HG02798 (cell line): ENCODE measurements around the gene CDC42EP5.

Experiments used
- ATAC-seq: cut with Tn5 transposase; IDR thresholded peaks from one replicate; pipeline ENCODE4 v1.9.1; 2021; ENCODE audit warnings: mild to moderate bottlenecking; ENCODE audit not compliant: unreplicated experiment, poor library complexity

CDC42EP5 gene

GRCh38 chr19:54429545-54430227, 43.4 kb downstream of the CDC42EP5 start:
- no peak for ATAC-seq

GRCh38 chr19:54429176-54429495, 44.0 kb downstream of the CDC42EP5 start:
- no peak for ATAC-seq

- ATAC-seq: no peak
Observed at GRCh38 chr19:54428323-54429175, 44.5 kb downstream of the CDC42EP5 start.

- no peak for ATAC-seq
Observed at GRCh38 chr19:54427586-54427985, 45.5 kb downstream of the CDC42EP5 start.

GRCh38 chr19:54426291-54426931, 46.7 kb downstream of the CDC42EP5 start:
- ATAC-seq: no peak

GRCh38 chr19:54425382-54425723, 47.7 kb downstream of the CDC42EP5 start:
- no peak for ATAC-seq

- ATAC-seq: no peak
Observed at GRCh38 chr19:54424660-54425381, 48.3 kb downstream of the CDC42EP5 start.

- ATAC-seq: no peak
Observed at GRCh38 chr19:54424201-54424600, 48.9 kb downstream of the CDC42EP5 start.

GRCh38 chr19:54422136-54422535, 51.0 kb downstream of the CDC42EP5 start:
- ATAC-seq: no peak

- no peak for ATAC-seq
Observed at GRCh38 chr19:54421521-54421920, 51.6 kb downstream of the CDC42EP5 start.

- ATAC-seq: no peak
Observed at GRCh38 chr19:54421169-54421516, 52.0 kb downstream of the CDC42EP5 start.

- ATAC-seq: no peak
Observed at GRCh38 chr19:54420383-54421168, 52.5 kb downstream of the CDC42EP5 start.

GRCh38 chr19:54420068-54420382, 53.1 kb downstream of the CDC42EP5 start:
- no peak for ATAC-seq

GRCh38 chr19:54418930-54419800, 53.9 kb downstream of the CDC42EP5 start:
- no peak for ATAC-seq

- no peak for ATAC-seq
Observed at GRCh38 chr19:54418030-54418929, 54.8 kb downstream of the CDC42EP5 start.

GRCh38 chr19:54416695-54417491, 56.2 kb downstream of the CDC42EP5 start:
- no peak for ATAC-seq

GRCh38 chr19:54415901-54416673, 57.0 kb downstream of the CDC42EP5 start:
- no peak for ATAC-seq
